Endothelial cell (in vitro differentiated cells): Measurements from ENCODE around the gene FAM210B. TPM values are rescaled to one million over a fixed set of nuclear protein-coding genes. Genes with fewer than 3 reads are reported as not detected.

Source experiments
- DNase-seq: peaks from one replicate; pipeline ENCODE4 v3.0.0; 2021; ENCODE audit warnings: low spot score
- H3K27ac Mint-ChIP-seq: one replicate; pipeline ENCODE4 v1.8.0; 2021; ENCODE audit warnings: mixed read lengths, inconsistent platforms; ENCODE audit not compliant: unreplicated experiment
- H3K27me3 Mint-ChIP-seq: one replicate; pipeline ENCODE4 v1.8.0; 2021; ENCODE audit warnings: mild to moderate bottlenecking, moderate library complexity, mixed read lengths, inconsistent platforms; ENCODE audit not compliant: unreplicated experiment
- H3K36me3 Mint-ChIP-seq: one replicate; pipeline ENCODE4 v1.8.0; 2021; ENCODE audit warnings: mild to moderate bottlenecking, low read depth, mixed read lengths, inconsistent platforms; ENCODE audit not compliant: unreplicated experiment
- H3K4me1 Mint-ChIP-seq: one replicate; pipeline ENCODE4 v1.8.0; 2021; ENCODE audit warnings: mild to moderate bottlenecking, mixed read lengths, inconsistent platforms; ENCODE audit not compliant: unreplicated experiment
- H3K4me3 Mint-ChIP-seq: one replicate; pipeline ENCODE4 v1.8.0; 2021; ENCODE audit warnings: mild to moderate bottlenecking, mixed read lengths, inconsistent platforms; ENCODE audit not compliant: unreplicated experiment
- H3K9me3 Mint-ChIP-seq: one replicate; pipeline ENCODE4 v1.8.0; 2021; ENCODE audit warnings: mixed read lengths, inconsistent platforms; ENCODE audit not compliant: unreplicated experiment
- total RNA-seq: library from RNA; stranded (reverse); fragmentation: NEBNext Ultra II Directional; extraction: Animal tissue kit (Norgen Biotek cat#: 25700); gene quantifications from one replicate; pipeline ENCODE4 v1.2.1, GENCODE V29; 2021; ENCODE audit not compliant: unreplicated experiment
- TF ChIP-seq, protein P1 (sequence below): fragments of 200-600 bp; sonication (generic); IDR thresholded peaks from one replicate; pipeline ENCODE4 v1.5.0; 2021; ENCODE audit warnings: antibody characterized with exemption; ENCODE audit not compliant: unreplicated experiment

The FAM210B gene
- total RNA-seq, 1 donor from 2014 or later: 20.1 TPM

DNA sequence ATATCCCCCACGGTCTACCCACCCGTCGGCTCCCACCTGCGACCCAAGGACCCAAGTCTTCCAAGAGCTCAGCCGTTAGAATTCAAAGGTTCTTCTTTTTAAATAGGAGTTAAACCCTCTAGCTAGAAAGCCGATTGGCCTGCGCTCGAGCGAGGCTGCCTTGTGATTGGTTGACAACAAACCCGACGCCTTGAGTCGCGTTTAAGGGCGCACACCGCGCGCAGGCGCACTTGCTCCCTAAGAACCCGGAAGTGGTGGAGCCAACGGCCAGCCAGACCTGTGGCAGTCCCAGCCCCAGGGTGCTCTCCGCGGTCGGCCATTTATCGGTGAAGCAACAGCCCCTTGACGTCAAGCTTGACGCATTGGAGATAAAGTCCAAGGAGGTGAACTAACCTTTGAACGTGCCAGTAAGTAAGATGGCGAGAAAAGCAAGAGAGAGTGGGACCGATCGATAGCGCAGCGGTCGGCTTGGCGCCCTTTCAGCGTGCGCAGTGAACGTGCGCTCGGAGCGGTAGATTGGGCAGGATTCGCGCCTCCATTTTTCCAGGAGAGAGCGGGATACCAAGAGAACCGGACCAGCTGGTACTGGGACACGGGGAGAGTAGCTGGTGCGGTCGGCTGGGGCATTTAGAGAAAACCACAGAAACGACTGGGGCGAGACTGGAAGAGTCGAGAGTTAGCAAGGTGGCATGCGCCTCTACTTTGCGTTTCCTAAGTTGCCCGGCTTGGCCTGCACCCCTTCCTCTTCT, 33.5 kb downstream of the FAM210B start, which contains the start of the genes AURKA and CSTF1:
Gene AURKA (minus strand): TSS at position 84 of the 749 bp plus-strand sequence. CDS start 4,018 bp downstream, outside the sequence.
Gene CSTF1 (plus strand): TSS at position 514 of the 749 bp plus-strand sequence. CDS start 2,908 bp downstream, outside the sequence.
- Mint-ChIP-seq H3K27me3 (peaks cover 6% of the 10 kb centered on the region), H3K4me3 (no peak within 1 kb of the TSS), H3K36me3 (peaks cover 13% of the 10 kb centered on the region), H3K4me1 (peaks cover 12% of the 10 kb centered on the region), H3K9me3 (no peaks in the 10 kb centered on the region), H3K27ac (peak within 1 kb of the TSS; percentile 33)
- TF ChIP-seq, protein P1, sequence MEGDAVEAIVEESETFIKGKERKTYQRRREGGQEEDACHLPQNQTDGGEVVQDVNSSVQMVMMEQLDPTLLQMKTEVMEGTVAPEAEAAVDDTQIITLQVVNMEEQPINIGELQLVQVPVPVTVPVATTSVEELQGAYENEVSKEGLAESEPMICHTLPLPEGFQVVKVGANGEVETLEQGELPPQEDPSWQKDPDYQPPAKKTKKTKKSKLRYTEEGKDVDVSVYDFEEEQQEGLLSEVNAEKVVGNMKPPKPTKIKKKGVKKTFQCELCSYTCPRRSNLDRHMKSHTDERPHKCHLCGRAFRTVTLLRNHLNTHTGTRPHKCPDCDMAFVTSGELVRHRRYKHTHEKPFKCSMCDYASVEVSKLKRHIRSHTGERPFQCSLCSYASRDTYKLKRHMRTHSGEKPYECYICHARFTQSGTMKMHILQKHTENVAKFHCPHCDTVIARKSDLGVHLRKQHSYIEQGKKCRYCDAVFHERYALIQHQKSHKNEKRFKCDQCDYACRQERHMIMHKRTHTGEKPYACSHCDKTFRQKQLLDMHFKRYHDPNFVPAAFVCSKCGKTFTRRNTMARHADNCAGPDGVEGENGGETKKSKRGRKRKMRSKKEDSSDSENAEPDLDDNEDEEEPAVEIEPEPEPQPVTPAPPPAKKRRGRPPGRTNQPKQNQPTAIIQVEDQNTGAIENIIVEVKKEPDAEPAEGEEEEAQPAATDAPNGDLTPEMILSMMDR: no peak
- peak; percentile 99 for DNase-seq

DNA sequence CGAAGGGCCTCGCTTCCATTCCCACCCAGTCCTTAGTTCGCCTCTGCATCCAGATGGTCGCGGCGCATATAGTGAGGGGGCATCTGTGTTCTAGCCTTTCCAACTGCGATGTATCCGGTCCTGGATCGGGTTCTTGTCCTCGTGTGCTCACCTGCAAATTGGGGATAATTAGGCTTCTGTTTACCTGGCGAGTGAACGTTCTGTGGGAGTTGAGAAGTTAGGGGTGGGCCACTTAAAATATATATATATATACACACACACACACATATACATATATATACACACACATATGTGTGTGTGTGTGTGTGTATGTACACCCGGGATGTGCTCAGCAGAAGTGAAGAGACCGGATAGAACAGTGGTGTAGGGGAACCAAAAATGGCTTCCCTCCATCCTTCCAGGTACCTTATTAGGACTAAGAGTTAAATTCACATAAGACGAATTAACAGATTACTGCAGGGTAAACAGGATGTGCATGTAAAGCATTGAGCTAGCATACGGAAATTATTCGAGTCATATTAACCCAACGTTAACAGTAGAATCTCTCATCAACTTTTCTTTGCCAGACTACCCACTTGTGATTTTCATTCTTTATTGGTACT, 34.2 kb downstream of the FAM210B start:
- no peaks in the 10 kb centered on the region for H3K9me3 Mint-ChIP-seq
- TF ChIP-seq, protein P1: no peak
- H3K27ac Mint-ChIP-seq: peak overlapping the region; percentile 10
- DNase-seq: no peak
- peaks cover 12% of the 10 kb centered on the region for H3K4me1 Mint-ChIP-seq
- peaks cover 6% of the 10 kb centered on the region for H3K27me3 Mint-ChIP-seq
- no peak overlapping the region for H3K4me3 Mint-ChIP-seq
- peaks cover 15% of the 10 kb centered on the region for H3K36me3 Mint-ChIP-seq

DNA sequence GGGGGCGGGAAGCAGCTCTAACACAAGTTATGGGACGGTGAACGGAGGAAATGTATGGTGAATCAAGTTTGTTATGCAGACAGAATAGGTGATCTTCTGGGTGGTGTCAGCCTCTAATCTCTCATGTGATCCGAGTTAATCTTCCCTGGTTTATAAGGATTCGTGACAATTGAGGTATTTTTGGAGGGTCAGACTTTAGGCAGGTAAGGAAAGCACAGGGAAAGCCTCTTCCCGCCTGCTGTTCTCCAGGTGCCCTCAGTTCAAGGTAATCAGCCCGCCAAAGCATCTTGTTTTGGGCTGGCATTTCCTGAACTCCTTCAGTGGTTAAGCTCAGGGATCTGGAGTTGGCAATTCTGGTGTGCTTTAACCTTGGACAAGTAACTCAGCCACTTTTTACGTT, 34.9 kb downstream of the FAM210B start:
- no peaks in the 10 kb centered on the region for H3K9me3 Mint-ChIP-seq
- TF ChIP-seq, protein P1: no peak
- H3K4me1 Mint-ChIP-seq: peaks cover 12% of the 10 kb centered on the region
- peaks cover 6% of the 10 kb centered on the region for H3K27me3 Mint-ChIP-seq
- H3K36me3 Mint-ChIP-seq: peaks cover 17% of the 10 kb centered on the region
- H3K27ac Mint-ChIP-seq: no peak overlapping the region
- no peak for DNase-seq
- H3K4me3 Mint-ChIP-seq: no peak overlapping the region

DNA sequence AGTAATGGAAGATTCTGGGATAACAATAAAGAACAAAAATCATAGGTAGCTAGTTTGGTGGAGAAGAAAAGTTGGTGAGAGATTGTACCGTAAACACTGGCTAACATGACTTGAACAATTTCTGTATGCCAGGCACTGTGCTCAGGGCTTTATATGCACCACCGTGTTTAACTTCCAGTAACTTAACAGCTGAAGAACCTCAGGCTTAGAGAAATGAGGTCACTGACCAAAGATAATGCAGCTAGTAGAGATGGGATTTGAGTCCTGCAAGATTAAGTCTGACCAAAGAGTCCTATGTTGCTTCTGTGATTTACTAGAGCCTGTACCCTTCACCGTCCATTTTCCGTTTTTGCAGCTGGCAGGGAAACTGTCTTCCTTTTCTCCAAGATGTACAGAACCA, 36.4 kb downstream of the FAM210B start:
- Mint-ChIP-seq H3K27ac (no peak overlapping the region), H3K9me3 (no peaks in the 10 kb centered on the region), H3K36me3 (peaks cover 22% of the 10 kb centered on the region), H3K4me1 (peaks cover 12% of the 10 kb centered on the region), H3K27me3 (peaks cover 4% of the 10 kb centered on the region), H3K4me3 (no peak overlapping the region)
- TF ChIP-seq, protein P1: no peak
- no peak for DNase-seq
